SHP77 treated with DMSO at 0.1 percent for 48 hours (cell line): ENCODE measurements around the gene ARID3B.
"Not testable (repeated sequence)": the region's sequence is repeated elsewhere in the genome, so short reads cannot be mapped to it uniquely, and the experiment has no call there.

Source experiments
- DNase-seq: peaks from one replicate; lab custom pipeline; 2025; lab: John Stamatoyannopoulos, UW

Gene ARID3B

DNA sequence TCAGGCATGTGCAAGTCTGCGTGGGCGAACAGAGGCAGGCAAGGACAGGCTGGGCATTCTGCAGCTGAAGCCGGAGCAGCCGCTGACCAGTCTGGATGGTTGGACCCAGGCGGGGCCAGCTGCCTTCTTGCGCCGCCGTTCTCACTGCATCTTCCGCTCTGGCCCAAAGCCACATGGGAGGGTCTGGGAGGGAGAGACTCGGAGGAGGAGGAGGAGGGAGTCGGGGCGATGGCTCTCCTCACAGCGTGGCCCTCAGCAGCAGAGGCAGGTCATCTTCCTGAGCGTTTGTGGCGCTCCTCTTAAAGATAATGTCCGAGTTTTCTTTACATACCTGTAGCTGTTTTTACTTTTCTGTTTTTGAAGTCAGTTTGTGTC lies 80.5 kb downstream of the ARID3B start:
- no peak for DNase-seq

GRCh38 chr15:74621936-74622335 lies 80.9 kb downstream of the ARID3B start:
- DNase-seq = no peak

- DNase-seq = no peak
Measured at GRCh38 chr15:74622758-74623157, 81.7 kb downstream of the ARID3B start.

DNA sequence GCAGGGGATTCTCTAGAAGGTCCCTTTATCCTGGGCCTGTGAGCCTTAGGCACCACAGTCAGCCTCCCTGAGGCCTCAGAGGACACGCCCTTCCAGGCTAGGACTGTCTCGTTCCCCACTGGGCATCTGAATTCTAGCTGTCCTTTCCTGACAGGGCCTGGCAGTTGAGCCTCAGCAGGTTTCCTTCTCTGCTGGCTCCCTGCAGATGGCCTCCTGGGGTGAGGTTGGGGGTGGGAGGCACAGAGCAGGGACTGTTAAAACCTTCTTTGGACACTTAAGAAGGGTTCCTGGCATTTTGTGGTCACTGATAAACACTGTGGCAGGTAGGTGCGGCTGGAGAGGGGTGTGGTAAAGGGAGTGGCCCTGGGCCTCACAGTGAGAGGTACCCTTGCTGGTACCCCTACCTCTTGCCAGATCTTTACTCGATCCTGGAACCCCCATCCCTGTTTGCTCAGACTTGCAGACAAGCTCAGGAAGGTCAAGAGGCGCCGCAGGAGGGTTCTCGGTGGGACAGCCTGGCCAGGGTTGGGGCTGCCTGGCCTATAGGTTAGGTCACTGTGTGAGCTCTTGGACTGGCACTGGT lies 83.1 kb downstream of the ARID3B start:
- no peak for DNase-seq

GRCh38 chr15:74625693-74626092 lies 84.7 kb downstream of the ARID3B start:
- DNase-seq = no peak

DNA sequence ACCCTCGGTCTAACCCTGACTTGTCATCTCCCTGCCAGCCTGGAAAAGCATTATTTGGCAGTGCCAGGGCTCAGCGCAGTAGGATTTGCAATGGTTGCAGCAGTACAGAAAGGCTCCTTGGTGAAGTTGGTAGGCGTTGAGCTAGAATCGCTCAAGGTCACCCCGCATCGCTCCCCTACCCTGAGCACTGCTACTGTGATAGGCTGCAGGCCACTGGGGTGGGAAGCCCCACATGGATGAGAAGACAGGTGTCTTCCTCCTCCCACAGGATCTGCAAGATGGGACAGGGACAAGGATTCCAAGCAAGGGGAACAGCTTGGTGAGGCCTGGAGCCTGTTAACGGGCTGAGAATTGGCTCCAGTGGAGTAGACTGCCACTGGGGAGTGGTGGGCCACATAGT lies 85.3 kb downstream of the ARID3B start:
- DNase-seq = no peak

DNA sequence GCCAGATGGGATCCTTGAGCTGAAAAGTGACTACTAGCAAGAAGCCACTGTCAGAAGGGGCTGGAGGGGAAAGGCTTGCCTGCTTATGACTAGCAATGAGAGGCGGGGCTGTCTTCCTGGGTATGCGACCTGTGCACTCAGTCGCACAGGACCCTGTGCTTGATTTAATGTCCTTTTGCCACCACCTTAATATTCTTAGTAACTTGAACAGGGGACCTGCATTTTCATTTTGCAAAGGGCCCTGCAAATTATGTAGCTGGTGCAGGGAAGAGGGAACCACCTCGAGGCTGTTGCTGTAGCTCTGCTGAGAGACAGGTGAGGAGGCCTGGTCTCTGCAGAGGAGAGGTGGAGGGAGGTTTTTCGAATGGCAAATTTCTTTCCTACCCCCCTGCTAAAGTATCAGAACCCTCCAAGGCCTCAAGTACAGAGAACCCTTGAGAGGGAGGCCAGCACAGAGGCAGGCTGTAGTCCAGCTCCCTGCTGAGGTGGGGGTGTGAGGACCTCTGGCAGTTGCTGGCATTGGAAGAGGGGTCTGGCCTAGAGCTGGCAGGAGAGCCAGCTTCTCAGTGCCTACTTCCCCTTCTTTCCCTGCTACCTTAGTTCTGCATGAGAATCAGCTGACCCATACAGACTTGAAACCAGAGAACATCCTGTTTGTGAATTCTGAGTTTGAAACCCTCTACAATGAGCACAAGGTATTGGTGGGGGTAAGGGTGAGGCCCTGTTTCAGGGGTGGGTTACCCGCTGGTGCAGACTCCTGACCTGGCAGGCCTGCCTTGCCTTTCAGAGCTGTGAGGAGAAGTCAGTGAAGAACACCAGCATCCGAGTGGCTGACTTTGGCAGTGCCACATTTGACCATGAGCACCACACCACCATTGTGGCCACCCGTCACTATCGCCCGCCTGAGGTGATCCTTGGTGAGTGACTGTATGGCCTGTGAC lies 86.0 kb downstream of the ARID3B start:
- no peak for DNase-seq

GRCh38 chr15:74627766-74628165 lies 86.7 kb downstream of the ARID3B start:
- no peak for DNase-seq

- DNase-seq = no peak
Measured at GRCh38 chr15:74628199-74628598, 87.2 kb downstream of the ARID3B start.

- DNase-seq = no peak
Measured at GRCh38 chr15:74628949-74629348, 87.9 kb downstream of the ARID3B start.

- DNase-seq = not testable (repeated sequence)
Measured at GRCh38 chr15:74629696-74630095, 88.7 kb downstream of the ARID3B start.

DNA sequence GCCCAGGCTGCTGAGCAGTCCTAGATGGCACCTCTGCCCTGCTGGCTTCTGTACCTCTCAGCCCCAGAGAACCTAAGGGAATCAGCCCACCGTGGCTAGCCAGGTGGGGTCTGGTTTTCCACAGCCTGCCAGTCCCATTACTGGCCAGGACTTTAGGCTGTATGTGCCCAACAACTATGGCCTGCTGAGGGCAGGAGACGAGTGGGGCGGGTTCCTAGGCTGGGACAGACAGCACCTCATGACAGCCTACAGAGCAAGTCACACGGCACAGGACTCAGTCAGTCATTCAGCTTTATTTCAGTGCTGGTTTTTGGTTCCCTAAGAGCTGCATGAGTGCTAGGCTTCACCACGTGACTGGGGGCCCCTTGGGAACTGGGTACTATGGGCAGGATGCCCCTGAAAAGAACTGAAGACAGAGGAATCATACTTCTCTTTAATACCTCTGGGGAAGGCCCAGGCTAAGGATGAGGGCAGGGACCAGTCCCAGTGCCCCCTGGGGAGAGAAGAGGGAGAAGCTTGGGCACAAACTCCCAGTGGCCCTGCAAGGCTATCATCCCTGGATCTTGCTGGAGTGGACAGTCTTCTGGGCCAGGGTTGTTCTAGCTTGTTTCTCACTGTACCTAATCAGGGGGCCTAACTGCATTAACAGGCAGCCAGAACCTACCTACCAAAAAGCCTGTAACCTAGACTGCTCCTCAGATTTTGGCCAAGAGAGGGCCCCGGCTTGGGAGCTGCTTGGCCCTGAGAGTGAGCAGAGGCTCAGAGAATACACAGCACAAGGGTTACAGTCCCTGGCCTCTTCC lies 89.5 kb downstream of the ARID3B start:
- DNase-seq = no peak

- no peak for DNase-seq
Measured at GRCh38 chr15:74631087-74631385, 90.0 kb downstream of the ARID3B start.

DNA sequence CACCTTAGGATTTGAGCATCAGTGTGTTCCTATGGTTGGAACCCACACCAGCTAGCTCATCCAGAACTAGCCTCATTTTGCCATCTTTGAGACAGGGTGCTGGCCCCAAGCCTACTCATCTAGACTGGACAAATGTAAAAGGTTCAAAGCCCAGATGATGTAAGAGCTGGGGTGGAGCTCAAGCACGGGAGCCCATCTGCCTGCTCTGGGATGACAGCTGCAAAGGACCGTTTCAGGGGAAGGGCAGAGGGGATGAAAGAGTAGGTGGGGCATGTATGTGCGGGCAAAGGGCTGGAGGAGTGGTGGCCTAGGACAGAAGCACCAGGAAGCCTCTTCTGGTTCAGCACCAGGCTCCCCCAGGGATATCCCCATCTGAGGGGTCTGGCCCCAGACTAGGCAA lies 90.4 kb downstream of the ARID3B start:
- DNase-seq = no peak

DNA sequence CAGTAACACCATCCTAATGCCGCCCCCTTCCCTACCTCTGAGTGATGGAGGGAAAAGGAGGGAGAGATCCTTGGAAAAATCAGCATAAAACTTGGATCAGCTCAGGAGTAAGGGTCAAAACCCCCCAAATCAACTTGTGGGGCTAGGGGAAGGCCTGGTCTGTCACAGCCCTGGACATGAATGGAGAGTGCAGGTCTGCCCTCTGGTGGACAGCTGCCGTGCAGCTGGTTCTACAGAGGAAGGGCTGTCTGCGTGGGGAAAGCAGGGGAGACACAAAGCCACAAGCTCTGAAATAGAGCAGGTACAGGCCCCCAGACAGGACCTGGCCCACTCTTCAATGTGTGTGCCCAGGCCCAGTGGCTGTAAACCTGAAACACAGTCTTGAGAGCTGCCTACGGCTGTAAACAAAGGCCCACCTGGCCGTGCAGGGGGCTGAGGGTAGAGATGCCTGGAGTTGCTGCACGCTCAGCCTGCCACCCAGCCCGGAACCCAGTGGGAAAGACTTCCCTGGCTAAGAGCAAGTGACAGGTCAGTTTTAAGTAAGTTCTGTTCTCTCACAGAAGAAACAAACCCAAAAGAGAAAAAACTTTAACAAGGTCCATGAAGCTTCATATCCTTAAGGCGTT lies 91.0 kb downstream of the ARID3B start:
- DNase-seq = peak; percentile 9

- no peak for DNase-seq
Measured at GRCh38 chr15:74632601-74633000, 91.6 kb downstream of the ARID3B start.

GRCh38 chr15:74633781-74634180 lies 92.8 kb downstream of the ARID3B start:
- DNase-seq = no peak

DNA sequence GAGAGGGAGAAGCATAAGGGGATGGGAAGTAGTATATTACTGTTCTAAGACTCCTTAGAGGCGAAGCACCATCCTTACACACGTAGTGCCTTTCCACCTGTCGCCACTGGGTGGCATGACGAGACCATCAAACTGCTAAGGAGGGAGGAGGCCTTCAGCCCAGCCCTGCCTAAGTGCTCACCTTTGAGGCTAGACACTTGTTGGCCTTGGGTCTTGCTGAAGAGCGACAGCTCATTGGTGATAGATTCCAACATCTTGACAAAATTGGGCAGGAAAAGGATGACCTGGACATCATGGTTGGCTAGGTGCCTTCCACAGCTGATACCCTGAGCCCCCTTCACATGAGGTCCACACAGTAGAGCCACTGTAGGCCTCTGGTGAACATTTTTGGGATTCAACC lies 94.2 kb downstream of the ARID3B start:
- peak; percentile 33 for DNase-seq

- DNase-seq = no peak
Measured at GRCh38 chr15:74636984-74637383, 96.0 kb downstream of the ARID3B start.

DNA sequence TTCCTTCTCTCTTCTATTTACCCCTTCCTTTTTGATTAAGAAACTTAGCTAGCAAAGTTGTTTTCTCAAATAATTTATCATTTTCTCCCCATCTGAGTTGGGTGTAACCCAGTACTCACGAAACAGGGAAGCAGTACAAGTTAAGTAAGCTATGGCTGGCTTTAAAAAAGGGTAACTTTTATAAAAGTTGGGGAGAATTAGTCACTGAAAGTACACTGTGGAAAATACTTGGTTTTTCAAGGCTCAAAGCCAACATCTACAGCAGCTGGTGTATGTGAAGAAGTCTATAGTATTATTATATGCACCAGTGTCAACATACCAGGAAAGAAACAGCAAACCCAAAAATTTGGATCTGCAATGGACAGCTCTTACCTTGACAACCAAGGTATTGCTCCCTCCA lies 100.1 kb downstream of the ARID3B start:
- no peak for DNase-seq

DNA sequence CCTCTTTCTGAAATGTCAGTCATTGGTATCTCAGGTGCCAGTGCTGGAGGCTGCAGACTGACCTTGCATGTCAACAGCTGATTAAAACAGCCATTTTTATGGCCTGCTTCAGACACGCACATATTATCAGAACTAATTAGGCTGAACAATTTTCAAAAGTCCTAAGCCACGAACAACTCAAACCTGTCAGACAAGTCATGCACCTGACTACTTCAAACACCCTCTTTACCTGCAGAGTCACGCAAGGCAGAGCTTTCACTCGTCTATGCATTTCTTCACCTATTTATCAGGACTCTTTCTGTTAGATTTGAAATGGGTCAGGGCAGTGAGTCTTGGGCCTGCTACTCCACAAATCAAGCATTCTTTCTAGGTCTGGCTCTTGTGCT lies 101.3 kb downstream of the ARID3B start:
- no peak for DNase-seq
